PFSK-1 (cell line): Measurements from ENCODE around the gene FNDC10.

Experiments
- POLR2AphosphoS5 ChIP-seq: IDR thresholded peaks from 2 replicates; pipeline ENCODE4 v1.6.1; 2012; ENCODE audit warnings: low read depth, mild to moderate bottlenecking, control low read depth, low read length, moderate library complexity
- TAF1 ChIP-seq: IDR thresholded peaks from 2 replicates; pipeline ENCODE4 v1.6.1; 2012; ENCODE audit warnings: low read length, control low read depth, borderline replicate concordance; ENCODE audit not compliant: insufficient read depth

DNA sequence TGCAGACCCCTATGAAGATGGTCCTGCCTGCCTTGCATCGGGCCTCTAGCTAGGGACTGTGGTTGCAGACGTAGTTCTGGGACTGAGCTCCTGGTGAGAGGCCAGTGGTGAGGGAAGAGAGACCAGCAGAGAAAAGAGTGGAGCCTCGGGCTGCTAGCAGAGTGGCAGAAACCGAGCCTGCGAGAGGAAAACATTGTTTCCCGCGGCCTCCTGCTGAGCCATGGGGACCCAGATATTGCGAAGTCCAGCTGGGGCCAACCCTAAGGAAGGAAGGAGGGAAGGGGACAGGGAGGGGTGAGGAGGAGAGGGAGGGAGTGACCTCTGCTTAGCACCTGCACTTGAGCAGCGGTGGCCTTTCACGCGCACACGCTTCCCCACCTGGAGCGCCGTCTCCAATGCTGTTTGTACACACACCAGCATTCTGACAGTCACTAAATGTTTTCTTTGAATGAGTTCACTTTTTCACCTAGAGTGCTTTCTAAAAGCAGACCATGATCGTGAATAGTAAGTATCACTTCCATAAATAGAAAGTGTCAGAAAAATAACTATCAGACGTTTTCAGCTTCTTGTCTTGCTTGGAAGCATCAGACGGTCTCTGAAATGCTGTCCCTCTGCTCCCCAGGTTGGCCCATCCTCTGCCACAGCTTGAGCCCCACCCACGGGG, 2.5 kb upstream of the FNDC10 start:
- no peak for TF ChIP-seq TAF1
- no peak for TF ChIP-seq POLR2AphosphoS5
